Measurements from ENCODE around the gene SNX24. TPM values are rescaled to one million over a fixed set of nuclear protein-coding genes. Genes with fewer than 3 reads are reported as not detected.

SNX24 gene
- total RNA-seq, 2 donors from 2014 or later: 9.8 to 13.3 TPM

DNA sequence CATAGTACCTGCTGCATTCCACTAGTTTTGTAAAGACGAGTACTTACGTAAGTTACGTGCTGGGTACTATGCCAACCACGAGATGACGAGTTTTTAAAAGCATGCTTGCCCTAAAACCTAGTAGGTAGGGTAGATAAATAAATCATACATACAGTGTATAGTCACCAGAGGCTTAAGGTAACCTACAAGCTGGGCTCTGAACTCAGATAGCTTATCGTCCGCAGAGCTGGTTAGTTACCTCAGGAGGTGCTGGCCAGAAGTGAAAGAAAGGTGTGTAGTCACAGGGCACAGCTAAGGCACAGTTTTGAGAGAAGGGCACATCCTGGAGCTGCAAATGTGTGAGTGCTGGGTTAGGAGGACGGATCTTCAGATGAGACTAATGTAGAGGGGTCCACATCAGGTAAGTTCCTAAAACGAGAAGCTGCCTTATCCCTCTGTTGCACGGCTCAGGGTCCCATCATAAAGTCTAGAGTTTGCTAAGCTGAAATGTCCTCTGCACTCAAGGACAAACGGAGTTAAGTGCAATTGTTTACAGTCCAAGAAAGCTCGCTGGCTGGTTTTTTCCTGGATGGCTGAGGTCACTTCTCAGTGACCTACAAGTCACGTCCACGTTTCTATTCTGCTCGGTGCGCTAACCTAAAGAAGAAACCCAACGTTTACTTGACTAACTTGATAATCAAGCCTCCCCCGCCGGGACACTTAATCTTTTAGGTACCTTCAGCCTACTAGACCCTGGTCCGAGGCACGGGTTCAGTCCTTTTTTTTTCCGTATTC is 1.1 kb upstream of the SNX24 start:
- peak overlapping the region; percentile 90 to 94 for H3K4me3 ChIP-seq
- no peaks in the 10 kb centered on the region for H3K36me3 ChIP-seq
- no peaks in the 10 kb centered on the region for H3K27me3 ChIP-seq (replicated peaks; ENCODE audit: insufficient read depth)
- 37% methylated on average over 22 of the region's 22 CpGs for WGBS
- intact Hi-C loops (cut with DNase I): loop anchor here (10.0 kb wide), 2 partner anchors 190 to 240 kb away; partner anchors contain the start of genes PPIC and PRDM6
- H3K27ac ChIP-seq: peak overlapping the region; percentile 81 to 90
- no peaks in the 10 kb centered on the region for H3K4me1 ChIP-seq (replicated peaks)
- no peak for DNase-seq (ENCODE audit: low spot score)
- no peak for TF ChIP-seq POLR2AphosphoS5 (IDR thresholded peaks at IDR 0.05)
- TF ChIP-seq POLR2A (IDR thresholded peaks at IDR 0.05): no peak
- TF ChIP-seq, protein P1, sequence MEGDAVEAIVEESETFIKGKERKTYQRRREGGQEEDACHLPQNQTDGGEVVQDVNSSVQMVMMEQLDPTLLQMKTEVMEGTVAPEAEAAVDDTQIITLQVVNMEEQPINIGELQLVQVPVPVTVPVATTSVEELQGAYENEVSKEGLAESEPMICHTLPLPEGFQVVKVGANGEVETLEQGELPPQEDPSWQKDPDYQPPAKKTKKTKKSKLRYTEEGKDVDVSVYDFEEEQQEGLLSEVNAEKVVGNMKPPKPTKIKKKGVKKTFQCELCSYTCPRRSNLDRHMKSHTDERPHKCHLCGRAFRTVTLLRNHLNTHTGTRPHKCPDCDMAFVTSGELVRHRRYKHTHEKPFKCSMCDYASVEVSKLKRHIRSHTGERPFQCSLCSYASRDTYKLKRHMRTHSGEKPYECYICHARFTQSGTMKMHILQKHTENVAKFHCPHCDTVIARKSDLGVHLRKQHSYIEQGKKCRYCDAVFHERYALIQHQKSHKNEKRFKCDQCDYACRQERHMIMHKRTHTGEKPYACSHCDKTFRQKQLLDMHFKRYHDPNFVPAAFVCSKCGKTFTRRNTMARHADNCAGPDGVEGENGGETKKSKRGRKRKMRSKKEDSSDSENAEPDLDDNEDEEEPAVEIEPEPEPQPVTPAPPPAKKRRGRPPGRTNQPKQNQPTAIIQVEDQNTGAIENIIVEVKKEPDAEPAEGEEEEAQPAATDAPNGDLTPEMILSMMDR (IDR thresholded peaks at IDR 0.05): no peak
- no peaks in the 10 kb centered on the region for H3K9me3 ChIP-seq

DNA sequence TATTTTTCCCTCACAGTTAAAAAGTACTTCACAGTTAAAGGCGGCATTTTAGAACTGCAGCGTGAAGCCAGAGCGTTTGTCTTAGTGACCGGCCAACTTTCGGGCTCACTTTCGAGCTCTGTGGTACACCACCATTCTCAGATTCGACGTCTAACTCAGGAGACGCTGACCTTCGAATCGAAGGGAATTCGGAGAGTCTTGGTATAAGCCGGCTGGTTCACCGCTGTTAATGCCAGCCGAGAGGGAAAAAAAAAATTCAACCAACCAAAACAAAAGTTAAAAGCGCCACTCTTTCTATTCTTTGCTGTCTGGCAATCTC is 544 bp upstream of the SNX24 start:
- no peak for DNase-seq (ENCODE audit: low spot score)

DNA sequence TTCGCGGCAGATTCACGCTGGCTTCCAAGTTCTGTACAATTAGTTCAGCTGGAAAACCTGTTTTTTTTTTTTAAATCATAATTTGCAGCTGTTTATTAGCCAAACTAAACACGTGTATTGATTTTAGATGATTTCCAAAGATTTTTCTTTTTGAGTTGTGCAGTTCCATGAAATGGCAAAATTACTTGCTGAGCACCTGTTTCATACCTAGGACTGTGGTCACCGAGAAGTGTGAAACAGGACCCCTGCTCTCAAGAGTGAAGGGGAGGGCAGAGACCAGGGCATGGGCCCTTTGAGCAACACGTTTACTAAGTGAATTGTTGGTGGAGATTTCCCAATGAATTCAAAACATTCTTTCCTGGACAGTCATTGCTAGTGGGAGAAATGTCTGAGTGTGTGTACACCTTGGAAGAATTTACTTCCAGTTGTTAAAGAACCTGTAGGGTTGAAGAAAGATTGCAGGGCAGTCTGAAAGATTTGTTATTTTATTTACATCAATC is 688 bp downstream of the SNX24 start:
- intact Hi-C loops (cut with DNase I): loop anchor here (10.0 kb wide), 2 partner anchors 189 to 239 kb away; partner anchors contain the start of genes PPIC and PRDM6
- TF ChIP-seq, protein P1 (IDR thresholded peaks at IDR 0.05): no peak
- TF ChIP-seq POLR2AphosphoS5 (IDR thresholded peaks at IDR 0.05): no peak
- TF ChIP-seq POLR2A (IDR thresholded peaks at IDR 0.05): no peak
- no peak for DNase-seq (ENCODE audit: low spot score)
- peak overlapping the region; percentile 90 to 94 for H3K4me3 ChIP-seq
- H3K27ac ChIP-seq: peak overlapping the region; percentile 81 to 90
- no peaks in the 10 kb centered on the region for H3K9me3 ChIP-seq
- no peaks in the 10 kb centered on the region for H3K36me3 ChIP-seq
- WGBS: 2% methylated on average over 6 of the region's 6 CpGs
- no peaks in the 10 kb centered on the region for H3K4me1 ChIP-seq (replicated peaks)
- no peaks in the 10 kb centered on the region for H3K27me3 ChIP-seq (replicated peaks; ENCODE audit: insufficient read depth)

More for the DNA sequence above, 544 bp upstream of the SNX24 start:
- H3K36me3 ChIP-seq: no peaks in the 10 kb centered on the region
- no peaks in the 10 kb centered on the region for H3K27me3 ChIP-seq (replicated peaks; ENCODE audit: insufficient read depth)
- TF ChIP-seq POLR2AphosphoS5 (IDR thresholded peaks at IDR 0.05) (no peak), POLR2A (IDR thresholded peaks at IDR 0.05) (no peak)
- TF ChIP-seq, protein P1 (IDR thresholded peaks at IDR 0.05): no peak
- H3K27ac ChIP-seq: peak overlapping the region; percentile 81 to 90
- peak overlapping the region; percentile 90 to 94 for H3K4me3 ChIP-seq
- under 1% methylated on average over 16 of the region's 16 CpGs for WGBS
- H3K4me1 ChIP-seq (replicated peaks): no peaks in the 10 kb centered on the region
- H3K9me3 ChIP-seq: no peaks in the 10 kb centered on the region
- intact Hi-C loops (cut with DNase I): loop anchor here (10.0 kb wide), 2 partner anchors 190 to 240 kb away; partner anchors contain the start of genes PPIC and PRDM6

DNA sequence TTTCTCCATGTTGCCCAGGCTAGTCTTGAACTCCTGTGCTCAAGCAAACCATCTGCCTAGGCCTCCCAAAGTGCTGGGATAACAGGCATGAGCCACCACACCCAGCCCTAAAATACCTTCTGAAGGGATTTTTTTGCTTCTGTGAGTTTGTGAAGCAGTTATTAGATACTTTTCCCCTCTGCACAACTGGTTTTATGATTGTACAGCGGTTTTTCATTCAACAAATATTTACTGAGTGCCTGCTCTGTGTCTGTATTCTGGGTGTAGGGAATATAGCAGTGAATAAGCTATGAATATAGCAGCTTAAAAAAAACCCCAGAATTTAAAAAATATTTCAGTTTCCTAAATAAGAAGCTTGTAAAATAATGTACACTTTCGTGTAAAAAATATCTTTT is 2.3 kb downstream of the SNX24 start:
- TF ChIP-seq, protein P1 (IDR thresholded peaks at IDR 0.05): no peak
- no peak for TF ChIP-seq POLR2A (IDR thresholded peaks at IDR 0.05)
- TF ChIP-seq POLR2AphosphoS5 (IDR thresholded peaks at IDR 0.05): no peak
- Histone ChIP-seq H3K4me3 (no peak overlapping the region), H3K27me3 (replicated peaks; ENCODE audit: insufficient read depth) (no peaks in the 10 kb centered on the region), H3K36me3 (no peaks in the 10 kb centered on the region), H3K4me1 (replicated peaks) (no peaks in the 10 kb centered on the region), H3K9me3 (no peaks in the 10 kb centered on the region), H3K27ac (no peak overlapping the region)
- no peak for DNase-seq (ENCODE audit: low spot score)
- intact Hi-C loops (cut with DNase I): loop anchor here (10.0 kb wide), 2 partner anchors 187 to 237 kb away; partner anchors contain the start of genes PPIC and PRDM6
- WGBS: 89% methylated on average over 2 of the region's 2 CpGs
